Suprapubic skin (tissue), 3 donors: ENCODE results near the gene PRRG4.

Experiments used
- POLR2AphosphoS5 ChIP-seq, 3 donors: sonication (generic); formaldehyde crosslinking; IDR thresholded peaks; one replicate each; pipeline ENCODE4 v1.6.1; 2017; ENCODE audit warnings: antibody characterized with exemption in 3 of 3
- TF ChIP-seq, protein P1 (sequence below), 2 donors: fragments of 200-600 bp in 1 of 2; fragments of 450-650 bp in 1 of 2; sonication (generic) in 1 of 2; IDR thresholded peaks; one replicate each; pipeline ENCODE4 v1.5.1; 2016 to 2019; ENCODE audit warnings: antibody characterized with exemption in 2 of 2, mild to moderate bottlenecking in 1 of 2, moderate library complexity in 1 of 2

DNA sequence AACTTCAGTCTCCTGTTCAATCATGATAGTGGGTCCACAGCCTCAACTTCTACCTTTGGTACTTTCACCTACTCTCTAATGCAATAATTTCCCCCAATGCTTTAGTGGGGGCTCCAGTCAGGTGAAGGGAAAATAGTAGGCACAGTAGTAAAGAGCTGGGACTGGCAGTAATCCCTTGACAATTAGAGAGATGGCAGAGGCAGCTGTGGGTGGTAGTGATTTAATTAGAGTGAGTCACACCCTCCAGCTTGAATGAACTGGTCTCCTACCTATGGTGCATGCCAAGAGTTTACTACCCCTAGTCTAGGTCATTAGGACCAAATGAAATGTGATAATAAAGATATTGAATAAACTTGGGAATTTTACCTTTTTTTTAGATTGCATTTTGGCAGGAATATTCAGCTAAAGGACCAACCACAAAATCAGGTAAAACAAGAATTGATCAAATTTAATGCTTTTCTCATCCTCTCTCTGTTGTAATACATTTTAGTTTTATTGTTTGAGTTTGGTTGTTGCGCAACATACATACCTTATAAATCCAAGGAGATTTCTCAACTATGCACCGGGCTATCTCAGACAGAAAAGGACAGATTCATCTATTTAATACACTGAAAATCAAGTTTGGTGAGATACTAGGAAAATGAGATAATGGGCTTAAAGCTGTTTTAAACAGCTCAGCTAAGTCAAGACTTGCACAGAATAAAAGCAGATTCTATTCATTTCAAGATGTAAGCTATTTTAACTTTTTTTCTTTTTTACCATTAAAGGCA lies 9.0 kb downstream of the PRRG4 start:
- TF ChIP-seq, protein P1, sequence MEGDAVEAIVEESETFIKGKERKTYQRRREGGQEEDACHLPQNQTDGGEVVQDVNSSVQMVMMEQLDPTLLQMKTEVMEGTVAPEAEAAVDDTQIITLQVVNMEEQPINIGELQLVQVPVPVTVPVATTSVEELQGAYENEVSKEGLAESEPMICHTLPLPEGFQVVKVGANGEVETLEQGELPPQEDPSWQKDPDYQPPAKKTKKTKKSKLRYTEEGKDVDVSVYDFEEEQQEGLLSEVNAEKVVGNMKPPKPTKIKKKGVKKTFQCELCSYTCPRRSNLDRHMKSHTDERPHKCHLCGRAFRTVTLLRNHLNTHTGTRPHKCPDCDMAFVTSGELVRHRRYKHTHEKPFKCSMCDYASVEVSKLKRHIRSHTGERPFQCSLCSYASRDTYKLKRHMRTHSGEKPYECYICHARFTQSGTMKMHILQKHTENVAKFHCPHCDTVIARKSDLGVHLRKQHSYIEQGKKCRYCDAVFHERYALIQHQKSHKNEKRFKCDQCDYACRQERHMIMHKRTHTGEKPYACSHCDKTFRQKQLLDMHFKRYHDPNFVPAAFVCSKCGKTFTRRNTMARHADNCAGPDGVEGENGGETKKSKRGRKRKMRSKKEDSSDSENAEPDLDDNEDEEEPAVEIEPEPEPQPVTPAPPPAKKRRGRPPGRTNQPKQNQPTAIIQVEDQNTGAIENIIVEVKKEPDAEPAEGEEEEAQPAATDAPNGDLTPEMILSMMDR (IDR thresholded peaks at IDR 0.05): no peak
- TF ChIP-seq POLR2AphosphoS5 (IDR thresholded peaks at IDR 0.05): no peak
